Astrocyte of the spinal cord (primary cell): Measurements from ENCODE around the gene LRRC26.

Experiments
- DNase-seq: peaks from one replicate; pipeline ENCODE4 v3.0.0; 2011; ENCODE audit warnings: low read depth, low spot score
- H3K4me3 ChIP-seq: 2 replicates; pipeline ENCODE4 v1.5.1; 2011; ENCODE audit warnings: low read depth, mild to moderate bottlenecking, low read length, moderate library complexity
- in situ Hi-C: cut with HindIII; loops from 2 replicates; pipeline ENCODE4 v1.10.0; 2017; ENCODE audit warnings: low sequenced_read_pairs
- TF ChIP-seq, protein P1 (sequence below): IDR thresholded peaks from 2 replicates; pipeline ENCODE4 v1.5.1; 2012; ENCODE audit warnings: low read depth, mild to moderate bottlenecking, low read length, inconsistent platforms

Gene LRRC26

GRCh38 chr9:137169896-137170358 lies at the start of gene LRRC26:
Gene LRRC26 (minus strand): TSS chr9:137170051. CDS start chr9:137169943, 108 bp downstream.
- no peak for DNase-seq
- no peak within 1 kb of the TSS for H3K4me3 ChIP-seq
- TF ChIP-seq, protein P1, sequence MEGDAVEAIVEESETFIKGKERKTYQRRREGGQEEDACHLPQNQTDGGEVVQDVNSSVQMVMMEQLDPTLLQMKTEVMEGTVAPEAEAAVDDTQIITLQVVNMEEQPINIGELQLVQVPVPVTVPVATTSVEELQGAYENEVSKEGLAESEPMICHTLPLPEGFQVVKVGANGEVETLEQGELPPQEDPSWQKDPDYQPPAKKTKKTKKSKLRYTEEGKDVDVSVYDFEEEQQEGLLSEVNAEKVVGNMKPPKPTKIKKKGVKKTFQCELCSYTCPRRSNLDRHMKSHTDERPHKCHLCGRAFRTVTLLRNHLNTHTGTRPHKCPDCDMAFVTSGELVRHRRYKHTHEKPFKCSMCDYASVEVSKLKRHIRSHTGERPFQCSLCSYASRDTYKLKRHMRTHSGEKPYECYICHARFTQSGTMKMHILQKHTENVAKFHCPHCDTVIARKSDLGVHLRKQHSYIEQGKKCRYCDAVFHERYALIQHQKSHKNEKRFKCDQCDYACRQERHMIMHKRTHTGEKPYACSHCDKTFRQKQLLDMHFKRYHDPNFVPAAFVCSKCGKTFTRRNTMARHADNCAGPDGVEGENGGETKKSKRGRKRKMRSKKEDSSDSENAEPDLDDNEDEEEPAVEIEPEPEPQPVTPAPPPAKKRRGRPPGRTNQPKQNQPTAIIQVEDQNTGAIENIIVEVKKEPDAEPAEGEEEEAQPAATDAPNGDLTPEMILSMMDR: no peak
- in situ Hi-C loops: no loop called here

DNA sequence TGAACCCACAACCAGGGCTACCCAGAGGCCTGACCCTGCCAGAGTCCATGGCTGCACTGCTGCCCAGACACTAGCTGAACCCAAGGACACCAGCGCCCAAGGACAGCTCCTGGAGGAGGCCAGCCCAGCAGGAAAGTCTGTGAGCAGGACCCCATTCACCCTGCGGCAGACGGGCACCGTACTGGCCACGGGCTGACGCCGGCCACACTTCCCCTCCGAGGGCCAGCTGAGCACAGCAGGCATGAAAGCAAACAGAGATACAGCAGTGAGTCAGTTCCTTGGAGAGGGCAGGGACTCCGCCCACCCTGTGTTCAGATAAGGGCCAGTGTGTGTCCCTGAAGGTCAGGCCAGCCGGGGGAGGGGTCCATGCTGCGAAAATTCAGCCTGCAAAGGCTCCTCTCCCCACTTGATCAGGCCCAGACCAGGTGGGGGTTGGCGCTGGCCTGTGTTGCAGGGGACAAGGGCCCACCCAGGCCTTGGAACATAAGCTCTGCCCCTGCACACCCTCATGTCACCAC lies 49.0 kb upstream of the LRRC26 start:
- in situ Hi-C loops: no loop called here
- peak; percentile 31 for DNase-seq
- H3K4me3 ChIP-seq: no peak overlapping the region
- TF ChIP-seq, protein P1: no peak

GRCh38 chr9:137218212-137218753 lies 48.4 kb upstream of the LRRC26 start:
- no peak overlapping the region for H3K4me3 ChIP-seq
- in situ Hi-C loops: no loop called here
- TF ChIP-seq, protein P1: no peak
- DNase-seq: no peak

DNA sequence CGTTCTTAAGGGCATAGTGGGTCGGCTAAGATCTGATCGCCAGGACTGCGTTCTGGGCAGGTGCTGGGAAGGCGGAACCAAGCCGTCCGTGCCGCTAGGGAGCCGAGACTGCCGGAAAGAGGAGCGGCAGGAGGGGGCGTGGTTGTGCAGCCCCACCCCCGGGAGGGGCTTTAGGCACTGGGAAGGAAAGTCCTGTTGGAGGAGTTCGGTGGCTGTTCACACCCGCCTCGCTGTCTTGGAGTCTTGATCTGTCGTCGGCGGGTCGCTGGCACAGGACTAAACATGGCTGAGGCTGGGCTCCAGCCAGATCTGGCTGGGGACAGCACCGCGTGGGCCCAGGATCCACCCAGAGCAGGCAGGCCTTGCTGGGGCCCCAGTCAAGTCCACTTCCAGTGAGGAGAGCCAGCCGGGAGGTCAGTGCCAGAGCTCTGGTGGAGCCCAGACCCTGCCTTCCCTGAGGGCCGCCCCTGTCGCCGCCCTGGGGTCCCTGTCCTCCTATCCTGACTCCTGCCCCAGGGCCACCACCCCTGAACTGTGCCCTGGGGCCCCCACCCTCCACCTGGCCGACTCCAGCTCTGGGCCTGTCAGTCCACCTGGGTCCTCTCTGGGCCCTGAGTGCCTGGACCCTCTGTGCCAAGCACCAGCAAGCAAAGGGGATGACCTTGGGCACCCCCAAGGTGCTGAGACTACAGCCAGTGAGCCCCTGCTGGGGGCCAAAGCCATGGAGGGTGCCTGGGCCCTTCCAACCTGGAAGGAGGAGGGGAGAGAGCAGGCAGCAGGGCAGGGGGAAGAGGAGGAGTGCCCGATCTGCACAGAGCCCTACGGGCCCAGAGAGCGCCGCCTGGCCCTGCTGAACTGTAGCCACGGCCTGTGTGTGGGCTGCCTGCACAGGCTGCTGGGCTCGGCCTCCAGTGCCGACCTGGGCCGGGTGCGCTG lies 47.7 kb upstream of the LRRC26 start:
- H3K4me3 ChIP-seq: no peak overlapping the region
- in situ Hi-C loops: no loop called here
- DNase-seq: no peak
- TF ChIP-seq, protein P1: no peak

DNA sequence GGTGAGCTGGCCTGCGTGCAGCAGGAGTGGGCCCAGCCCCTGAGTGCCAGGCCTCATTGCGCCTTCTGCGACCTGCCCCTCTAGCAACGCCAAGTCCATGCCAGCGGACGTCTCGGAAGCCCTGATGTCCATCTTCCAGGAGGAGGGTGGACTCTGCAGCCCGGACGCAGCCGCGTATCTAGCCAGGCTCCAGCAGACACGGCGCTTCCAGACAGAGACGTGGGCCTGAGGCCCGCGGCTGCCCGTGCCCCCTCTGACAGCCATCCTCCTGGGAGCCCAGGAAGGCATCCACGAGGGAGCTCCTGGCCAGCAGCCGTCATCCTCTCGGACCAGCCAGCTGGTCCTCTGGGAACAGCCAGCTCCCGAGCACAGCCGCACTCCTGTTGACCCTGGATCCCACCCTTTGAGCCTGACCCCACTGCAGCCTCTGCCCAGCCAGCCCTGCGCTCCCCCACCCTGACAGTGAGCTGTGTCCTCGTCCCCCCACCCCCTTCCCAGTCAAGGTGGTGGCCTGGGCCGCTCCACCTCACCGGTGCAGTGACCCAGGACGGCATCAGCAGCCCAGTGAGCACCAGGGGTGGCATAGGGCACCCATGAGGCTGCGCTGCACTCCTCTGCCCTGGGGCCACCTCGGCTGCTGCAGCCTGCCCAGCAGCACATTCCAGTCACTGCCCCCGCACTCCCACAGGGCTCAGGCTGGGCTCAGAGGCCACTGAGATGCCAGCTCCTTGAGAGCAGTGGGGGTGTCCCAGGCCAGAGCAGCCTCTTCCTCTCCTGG lies 46.5 kb upstream of the LRRC26 start:
- DNase-seq: no peak
- in situ Hi-C loops: no loop called here
- H3K4me3 ChIP-seq: no peak overlapping the region
- TF ChIP-seq, protein P1: no peak
